ENCODE measurements around the gene EFCAB6. TPM values are rescaled to one million over a fixed set of nuclear protein-coding genes. Genes with fewer than 3 reads are reported as not detected.

EFCAB6 gene
- total RNA-seq, 4 donors from 2014 or later, result 2.0 to 8.4 (median 5.7) TPM

DNA sequence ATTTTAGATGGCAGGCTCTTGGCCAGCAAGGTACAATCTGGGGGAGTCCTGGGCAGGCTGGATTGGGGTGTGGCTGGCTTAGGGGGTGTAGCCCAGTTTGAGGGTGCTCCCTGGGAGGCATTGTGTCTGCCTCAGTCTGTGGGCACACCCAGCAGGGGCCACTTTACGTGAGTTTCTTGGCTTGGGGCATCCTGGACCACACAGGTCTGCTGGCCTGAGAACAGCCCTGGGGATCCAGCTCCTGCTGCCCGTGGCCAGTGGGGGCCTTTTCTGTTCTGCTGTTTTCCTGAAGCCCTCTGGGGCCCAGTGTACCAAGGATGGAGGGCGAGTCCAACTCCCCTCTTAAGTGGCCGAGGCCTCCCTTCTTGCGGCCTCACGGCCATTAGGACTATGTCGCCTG lies 328.4 kb downstream of the EFCAB6 start:
- Histone ChIP-seq H3K4me1 (no peaks in the 10 kb centered on the region), H3K4me3 (no peak overlapping the region), H3K36me3 (no peaks in the 10 kb centered on the region), H3K9me3 (no peaks in the 10 kb centered on the region), H3K27me3 (no peaks in the 10 kb centered on the region), H3K27ac (no peak overlapping the region)
- no peak for DNase-seq
- intact Hi-C loops (cut with DNase I; ENCODE audit: low total_unique reads), result no loop called here
- TF ChIP-seq POLR2A (IDR thresholded peaks at IDR 0.05), result no peak
- TF ChIP-seq, protein P1, sequence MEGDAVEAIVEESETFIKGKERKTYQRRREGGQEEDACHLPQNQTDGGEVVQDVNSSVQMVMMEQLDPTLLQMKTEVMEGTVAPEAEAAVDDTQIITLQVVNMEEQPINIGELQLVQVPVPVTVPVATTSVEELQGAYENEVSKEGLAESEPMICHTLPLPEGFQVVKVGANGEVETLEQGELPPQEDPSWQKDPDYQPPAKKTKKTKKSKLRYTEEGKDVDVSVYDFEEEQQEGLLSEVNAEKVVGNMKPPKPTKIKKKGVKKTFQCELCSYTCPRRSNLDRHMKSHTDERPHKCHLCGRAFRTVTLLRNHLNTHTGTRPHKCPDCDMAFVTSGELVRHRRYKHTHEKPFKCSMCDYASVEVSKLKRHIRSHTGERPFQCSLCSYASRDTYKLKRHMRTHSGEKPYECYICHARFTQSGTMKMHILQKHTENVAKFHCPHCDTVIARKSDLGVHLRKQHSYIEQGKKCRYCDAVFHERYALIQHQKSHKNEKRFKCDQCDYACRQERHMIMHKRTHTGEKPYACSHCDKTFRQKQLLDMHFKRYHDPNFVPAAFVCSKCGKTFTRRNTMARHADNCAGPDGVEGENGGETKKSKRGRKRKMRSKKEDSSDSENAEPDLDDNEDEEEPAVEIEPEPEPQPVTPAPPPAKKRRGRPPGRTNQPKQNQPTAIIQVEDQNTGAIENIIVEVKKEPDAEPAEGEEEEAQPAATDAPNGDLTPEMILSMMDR (IDR thresholded peaks at IDR 0.05), result no peak

DNA sequence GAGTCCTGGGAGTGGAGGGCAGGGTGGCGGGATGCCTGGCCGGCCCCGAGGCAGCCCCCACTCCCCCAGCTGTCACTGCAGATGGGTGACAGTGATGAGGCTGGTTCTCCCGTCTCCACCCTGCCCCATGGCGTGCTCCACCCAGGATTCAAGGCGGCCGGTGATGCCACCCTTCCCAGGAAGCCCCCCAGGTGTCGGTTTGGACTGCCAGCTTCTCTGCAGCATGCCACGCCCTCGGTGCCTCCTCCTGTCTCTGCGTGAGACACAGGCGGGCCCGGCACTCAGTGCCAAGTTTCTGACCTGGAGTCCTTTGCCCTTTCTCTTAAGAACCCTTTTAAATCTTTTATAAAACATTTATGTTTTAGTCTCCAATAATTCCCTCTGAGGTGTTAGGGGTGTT lies 328.8 kb downstream of the EFCAB6 start:
- TF ChIP-seq POLR2A (IDR thresholded peaks at IDR 0.05), result no peak
- TF ChIP-seq, protein P1 (IDR thresholded peaks at IDR 0.05), result no peak
- no peaks in the 10 kb centered on the region for H3K9me3 ChIP-seq
- H3K27ac ChIP-seq, result no peak overlapping the region
- H3K27me3 ChIP-seq, result no peaks in the 10 kb centered on the region
- no peak for DNase-seq
- no peak overlapping the region for H3K4me3 ChIP-seq
- H3K4me1 ChIP-seq, result no peaks in the 10 kb centered on the region
- no peaks in the 10 kb centered on the region for H3K36me3 ChIP-seq
- intact Hi-C loops (cut with DNase I; ENCODE audit: low total_unique reads), result no loop called here

DNA sequence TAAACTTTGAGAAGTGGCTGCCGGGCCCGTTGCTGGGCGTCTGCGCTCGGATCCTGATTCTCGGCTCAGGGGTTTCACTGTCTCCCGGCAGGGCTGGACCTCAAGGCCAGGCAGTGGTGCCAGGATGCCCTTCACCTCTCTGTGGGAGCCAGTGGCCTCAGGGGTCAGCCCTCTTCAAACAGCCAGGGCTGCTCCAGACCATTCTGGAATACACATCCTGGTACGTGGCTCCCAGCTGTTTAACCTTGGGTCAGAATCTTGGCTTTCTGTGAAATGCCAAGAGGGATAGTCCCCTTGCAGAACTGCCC lies 329.8 kb downstream of the EFCAB6 start:
- H3K27ac ChIP-seq, result no peak overlapping the region
- TF ChIP-seq, protein P1 (IDR thresholded peaks at IDR 0.05), result no peak
- TF ChIP-seq POLR2A (IDR thresholded peaks at IDR 0.05), result no peak
- no peaks in the 10 kb centered on the region for H3K9me3 ChIP-seq
- no peaks in the 10 kb centered on the region for H3K4me1 ChIP-seq
- no peak for DNase-seq
- H3K4me3 ChIP-seq, result no peak overlapping the region
- no peaks in the 10 kb centered on the region for H3K27me3 ChIP-seq
- intact Hi-C loops (cut with DNase I; ENCODE audit: low total_unique reads), result no loop called here
- no peaks in the 10 kb centered on the region for H3K36me3 ChIP-seq

DNA sequence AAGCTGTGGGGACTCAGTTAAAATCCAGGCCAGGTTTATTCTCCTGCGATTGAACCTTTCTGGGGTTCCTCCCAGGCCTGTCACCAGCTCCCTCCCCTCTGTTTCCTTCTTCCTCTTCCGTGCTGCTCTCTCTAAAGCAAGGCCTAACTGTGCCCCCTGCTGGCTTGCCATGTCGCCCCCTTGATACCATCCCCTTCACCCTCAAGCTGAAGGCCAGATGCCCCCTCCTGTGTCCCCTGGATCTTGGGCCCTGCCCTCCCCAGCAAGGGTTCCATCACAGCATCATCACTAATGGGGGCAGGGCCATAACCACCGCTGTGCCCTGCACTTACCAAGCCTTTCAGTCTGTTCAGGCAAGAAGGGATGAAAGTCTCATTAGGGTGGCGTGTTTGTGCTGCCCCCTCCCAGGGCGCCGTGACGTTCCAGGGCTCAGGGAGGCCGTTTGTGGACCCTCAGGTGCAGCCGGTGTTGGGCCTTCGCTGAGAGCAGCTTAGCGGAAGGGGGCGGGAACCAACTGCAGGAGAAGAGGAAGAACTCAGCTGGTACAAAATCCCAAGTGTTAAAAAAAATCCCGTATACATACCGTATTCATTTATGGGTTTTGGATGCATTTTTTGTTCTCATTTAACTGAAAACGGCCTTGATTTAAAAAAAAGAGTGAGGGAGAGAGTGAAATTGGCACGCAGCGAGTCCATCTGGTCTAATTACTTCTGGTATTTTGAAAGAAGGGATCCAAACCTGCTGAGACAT lies 330.4 kb downstream of the EFCAB6 start:
- Histone ChIP-seq H3K4me3 (no peak overlapping the region), H3K9me3 (no peaks in the 10 kb centered on the region), H3K27me3 (no peaks in the 10 kb centered on the region), H3K36me3 (no peaks in the 10 kb centered on the region), H3K4me1 (no peaks in the 10 kb centered on the region), H3K27ac (no peak overlapping the region)
- DNase-seq, result no peak
- TF ChIP-seq POLR2A (IDR thresholded peaks at IDR 0.05), result no peak
- TF ChIP-seq, protein P1 (IDR thresholded peaks at IDR 0.05), result no peak
- intact Hi-C loops (cut with DNase I; ENCODE audit: low total_unique reads), result no loop called here

DNA sequence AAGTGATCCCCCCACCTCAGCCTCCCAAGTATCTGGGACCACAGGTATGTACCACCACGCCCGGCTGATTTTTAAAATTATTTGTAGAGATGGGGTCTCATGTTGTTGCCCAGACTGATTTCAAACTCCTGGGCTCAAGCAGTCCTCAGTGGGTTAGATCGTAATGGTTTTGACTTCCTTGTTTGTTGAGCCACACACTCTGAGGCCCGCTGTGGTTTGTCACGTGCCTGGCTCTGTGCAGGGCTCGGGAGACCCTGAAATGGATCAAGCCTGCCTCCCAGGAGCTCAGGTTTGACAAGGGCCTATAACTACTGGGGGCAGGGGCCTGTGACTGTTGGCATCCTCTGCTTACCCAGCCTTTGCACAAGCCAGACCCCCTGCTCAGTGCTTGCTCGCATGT lies 332.1 kb downstream of the EFCAB6 start:
- DNase-seq, result no peak
- H3K4me3 ChIP-seq, result no peak overlapping the region
- no peaks in the 10 kb centered on the region for H3K27me3 ChIP-seq
- no peak overlapping the region for H3K27ac ChIP-seq
- H3K9me3 ChIP-seq, result no peaks in the 10 kb centered on the region
- TF ChIP-seq, protein P1 (IDR thresholded peaks at IDR 0.05), result no peak
- no peak for TF ChIP-seq POLR2A (IDR thresholded peaks at IDR 0.05)
- intact Hi-C loops (cut with DNase I; ENCODE audit: low total_unique reads), result no loop called here
- no peaks in the 10 kb centered on the region for H3K36me3 ChIP-seq
- H3K4me1 ChIP-seq, result no peaks in the 10 kb centered on the region
